Lower lobe of right lung (tissue), 2 donors: Measurements from ENCODE around the gene ACAP1. TPM values are rescaled to one million over a fixed set of nuclear protein-coding genes. Genes with fewer than 3 reads are reported as not detected.

ENCODE experiments used
- ATAC-seq, 2 donors: fragments of 200-7000 bp; cut with Tn5 transposase; one replicate each; pipeline ENCODE4 v1.9.1; 2020 to 2022; ENCODE audit warnings: mild to moderate bottlenecking in 2 of 2, moderate library complexity in 2 of 2
- DNase-seq: peaks from one replicate; pipeline ENCODE4 v3.0.0-alpha.2; 2020
- H3K27ac ChIP-seq: fragments of 200-600 bp; one replicate; pipeline ENCODE4 v1.8.0; 2022
- H3K27me3 ChIP-seq: fragments of 200-600 bp; one replicate; pipeline ENCODE4 v1.8.0; 2022; ENCODE audit warnings: low read depth
- H3K36me3 ChIP-seq: fragments of 200-600 bp; one replicate; pipeline ENCODE4 v1.8.0; 2022; ENCODE audit warnings: mild to moderate bottlenecking
- H3K4me1 ChIP-seq: fragments of 200-600 bp; one replicate; pipeline ENCODE4 v1.8.0; 2022
- H3K4me3 ChIP-seq: fragments of 200-600 bp; one replicate; pipeline ENCODE4 v1.8.0; 2022; ENCODE audit warnings: mild to moderate bottlenecking
- H3K9me3 ChIP-seq: fragments of 200-600 bp; one replicate; pipeline ENCODE4 v1.8.0; 2022
- intact Hi-C: fragments of 100-400 bp; cut with DNase I; formaldehyde crosslinking; loops from one replicate; pipeline ENCODE4 v1.11.0; 2022
- total RNA-seq: library from RNA; stranded (reverse); fragmentation: NEBNext Ultra II Directional; extraction: Animal tissue kit (Norgen Biotek cat#: 25700); gene quantifications from one replicate; pipeline ENCODE4 v1.2.1, GENCODE V29; 2021
- TF ChIP-seq, protein P1 (sequence below): fragments of 200-600 bp; IDR thresholded peaks from one replicate; pipeline ENCODE4 v1.8.0; 2022; ENCODE audit warnings: antibody characterized with exemption, mild to moderate bottlenecking
- donor health status: DM: no; HTN: yes; CAD: no; lungs with severe emphysema.

Gene ACAP1
- total RNA-seq, 1 donor from 2014 or later = 26.5 TPM

DNA sequence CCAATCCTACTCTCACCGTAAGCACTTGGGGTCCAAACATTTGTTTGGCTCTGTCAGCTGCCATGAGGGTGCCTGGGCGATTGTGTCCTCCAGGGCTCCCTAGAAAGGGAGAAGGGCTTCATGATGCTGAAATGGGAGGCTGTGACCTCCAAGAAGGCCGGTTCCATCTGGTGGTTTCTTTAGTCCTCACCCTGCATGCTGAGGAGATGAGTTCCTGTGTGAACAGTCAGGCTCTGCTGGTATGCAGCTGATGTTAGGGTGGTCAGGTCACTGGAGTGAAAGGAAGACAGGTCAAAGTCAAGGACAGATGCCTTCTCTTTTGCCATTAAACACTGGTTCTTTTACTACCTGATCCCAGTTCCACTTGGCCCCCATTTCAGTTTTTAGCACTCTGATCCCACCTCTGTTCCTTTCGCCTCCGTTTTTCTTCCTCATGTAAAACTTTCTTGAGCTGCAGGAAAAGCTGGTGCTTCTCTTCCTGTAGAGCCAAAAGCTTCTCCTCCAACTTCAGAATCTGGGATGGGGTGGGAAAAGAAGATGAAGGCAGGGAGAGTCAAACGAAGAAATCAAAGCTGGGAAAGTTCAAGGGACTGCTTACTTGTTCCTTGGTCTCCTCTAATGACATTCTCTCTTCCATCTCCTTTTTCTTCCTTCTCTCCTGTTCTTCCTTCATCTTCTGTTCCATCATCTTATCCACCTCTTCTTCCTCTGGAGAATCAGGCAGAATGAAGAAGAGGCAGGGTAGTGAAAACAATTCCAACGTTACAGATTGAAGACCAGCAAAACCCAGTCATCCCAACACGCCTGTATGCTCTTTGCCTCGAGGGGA is 22.2 kb upstream of the ACAP1 start:
- Histone ChIP-seq H3K9me3 (no peaks in the 10 kb centered on the region), H3K27ac (peak overlapping the region; percentile 97), H3K4me3 (peak overlapping the region; percentile 92), H3K27me3 (no peaks in the 10 kb centered on the region), H3K36me3 (peaks cover 76% of the 10 kb centered on the region), H3K4me1 (peaks cover 35% of the 10 kb centered on the region)
- ATAC-seq (no peak), DNase-seq (no peak)
- TF ChIP-seq, protein P1, sequence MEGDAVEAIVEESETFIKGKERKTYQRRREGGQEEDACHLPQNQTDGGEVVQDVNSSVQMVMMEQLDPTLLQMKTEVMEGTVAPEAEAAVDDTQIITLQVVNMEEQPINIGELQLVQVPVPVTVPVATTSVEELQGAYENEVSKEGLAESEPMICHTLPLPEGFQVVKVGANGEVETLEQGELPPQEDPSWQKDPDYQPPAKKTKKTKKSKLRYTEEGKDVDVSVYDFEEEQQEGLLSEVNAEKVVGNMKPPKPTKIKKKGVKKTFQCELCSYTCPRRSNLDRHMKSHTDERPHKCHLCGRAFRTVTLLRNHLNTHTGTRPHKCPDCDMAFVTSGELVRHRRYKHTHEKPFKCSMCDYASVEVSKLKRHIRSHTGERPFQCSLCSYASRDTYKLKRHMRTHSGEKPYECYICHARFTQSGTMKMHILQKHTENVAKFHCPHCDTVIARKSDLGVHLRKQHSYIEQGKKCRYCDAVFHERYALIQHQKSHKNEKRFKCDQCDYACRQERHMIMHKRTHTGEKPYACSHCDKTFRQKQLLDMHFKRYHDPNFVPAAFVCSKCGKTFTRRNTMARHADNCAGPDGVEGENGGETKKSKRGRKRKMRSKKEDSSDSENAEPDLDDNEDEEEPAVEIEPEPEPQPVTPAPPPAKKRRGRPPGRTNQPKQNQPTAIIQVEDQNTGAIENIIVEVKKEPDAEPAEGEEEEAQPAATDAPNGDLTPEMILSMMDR = no peak
- intact Hi-C loops = no loop called here

DNA sequence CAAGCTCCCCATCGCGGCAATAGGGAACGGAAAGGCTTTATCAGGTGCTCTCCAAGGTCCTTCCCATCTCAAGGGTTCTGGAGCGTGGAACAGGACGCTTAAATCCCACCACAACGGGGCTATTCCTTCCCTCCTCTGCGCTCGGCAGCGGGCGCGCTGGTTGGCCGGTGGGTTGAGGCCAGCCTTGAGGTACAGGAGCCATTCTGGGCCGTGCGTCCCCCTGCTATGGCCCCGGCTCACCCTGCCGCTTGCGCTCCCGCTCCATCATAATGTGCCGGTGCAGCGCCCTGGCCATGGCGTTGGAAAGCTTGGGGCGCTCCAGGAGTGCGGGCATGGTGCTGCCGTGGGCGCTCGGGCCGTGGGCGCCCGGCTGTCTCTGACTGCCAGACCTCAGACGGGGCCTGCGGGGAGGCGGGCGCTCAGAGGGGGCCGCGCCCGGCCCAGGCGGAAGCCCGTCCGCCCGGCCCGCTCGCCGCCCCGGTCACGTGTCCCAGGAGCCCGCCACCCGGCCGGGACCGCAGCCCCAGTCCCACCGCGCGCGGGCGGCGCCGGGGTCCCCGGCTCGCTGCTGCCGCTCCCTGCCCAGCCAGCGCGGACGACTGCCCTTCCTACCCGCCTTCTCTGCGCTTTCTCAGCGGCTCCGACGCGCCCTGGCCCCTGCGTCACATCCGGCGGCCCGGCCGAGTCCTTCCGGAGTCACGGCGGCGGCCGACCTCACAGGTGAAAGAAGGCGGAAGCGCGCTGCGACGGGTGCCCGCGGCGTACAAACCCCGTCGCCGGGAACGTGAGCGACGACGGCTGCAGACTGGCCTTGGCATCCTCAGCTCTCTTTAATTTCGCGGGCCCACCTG is 21.4 kb upstream of the ACAP1 start, which contains the start of gene GPS2:
Gene GPS2, minus strand, starts transcription at position 642 of the 851 bp plus-strand sequence. Its CDS starts 308 bp downstream, at position 334.
- no peaks in the 10 kb centered on the region for H3K27me3 ChIP-seq
- ATAC-seq (peak; percentile 92 to 94), DNase-seq (peak; percentile 96)
- TF ChIP-seq, protein P1 = no peak
- H3K4me3 ChIP-seq = peak within 1 kb of the TSS; percentile 92
- H3K27ac ChIP-seq = peak within 1 kb of the TSS; percentile 97
- H3K9me3 ChIP-seq = no peaks in the 10 kb centered on the region
- H3K4me1 ChIP-seq = peaks cover 27% of the 10 kb centered on the region
- intact Hi-C loops = no loop called here
- peaks cover 69% of the 10 kb centered on the region for H3K36me3 ChIP-seq

DNA sequence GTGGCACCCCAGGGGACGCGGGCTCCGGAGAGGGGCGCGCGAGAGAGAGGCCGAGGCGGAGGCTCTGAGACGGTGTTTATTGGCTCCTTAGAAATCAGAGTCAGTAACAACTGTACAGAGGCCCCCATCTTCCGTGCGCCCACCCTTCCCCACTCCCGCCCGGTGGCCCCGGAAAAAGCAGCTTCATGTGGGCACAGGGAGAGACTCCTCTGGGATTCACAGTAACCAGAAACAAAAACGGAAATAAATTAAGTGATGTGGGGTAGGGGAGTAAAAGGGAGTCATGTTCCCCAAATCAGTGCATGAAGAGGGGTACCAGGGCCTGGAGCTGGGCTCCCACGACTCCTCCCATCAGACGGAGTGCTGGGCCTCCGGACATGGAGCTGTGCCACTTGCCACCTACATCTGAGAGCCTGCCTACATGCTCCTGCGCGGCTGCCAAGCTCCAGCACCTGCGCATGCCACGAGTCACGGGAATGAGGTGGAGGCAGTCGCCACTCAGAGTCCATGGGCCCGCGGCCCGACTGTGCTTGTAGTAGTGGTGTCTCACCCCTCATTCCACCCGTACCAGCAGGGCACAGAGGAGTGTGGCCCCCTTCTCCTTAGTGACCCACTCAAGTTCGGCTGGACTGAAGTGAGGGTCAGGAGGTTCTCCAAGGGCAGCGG is 20.6 kb upstream of the ACAP1 start:
- TF ChIP-seq, protein P1 = no peak
- peaks cover 69% of the 10 kb centered on the region for H3K36me3 ChIP-seq
- intact Hi-C loops = no loop called here
- H3K4me3 ChIP-seq = peak overlapping the region; percentile 92
- no peaks in the 10 kb centered on the region for H3K27me3 ChIP-seq
- H3K27ac ChIP-seq = peak overlapping the region; percentile 97
- ATAC-seq = peak; percentile 6 to 16
- DNase-seq = no peak
- peaks cover 23% of the 10 kb centered on the region for H3K4me1 ChIP-seq
- no peaks in the 10 kb centered on the region for H3K9me3 ChIP-seq

DNA sequence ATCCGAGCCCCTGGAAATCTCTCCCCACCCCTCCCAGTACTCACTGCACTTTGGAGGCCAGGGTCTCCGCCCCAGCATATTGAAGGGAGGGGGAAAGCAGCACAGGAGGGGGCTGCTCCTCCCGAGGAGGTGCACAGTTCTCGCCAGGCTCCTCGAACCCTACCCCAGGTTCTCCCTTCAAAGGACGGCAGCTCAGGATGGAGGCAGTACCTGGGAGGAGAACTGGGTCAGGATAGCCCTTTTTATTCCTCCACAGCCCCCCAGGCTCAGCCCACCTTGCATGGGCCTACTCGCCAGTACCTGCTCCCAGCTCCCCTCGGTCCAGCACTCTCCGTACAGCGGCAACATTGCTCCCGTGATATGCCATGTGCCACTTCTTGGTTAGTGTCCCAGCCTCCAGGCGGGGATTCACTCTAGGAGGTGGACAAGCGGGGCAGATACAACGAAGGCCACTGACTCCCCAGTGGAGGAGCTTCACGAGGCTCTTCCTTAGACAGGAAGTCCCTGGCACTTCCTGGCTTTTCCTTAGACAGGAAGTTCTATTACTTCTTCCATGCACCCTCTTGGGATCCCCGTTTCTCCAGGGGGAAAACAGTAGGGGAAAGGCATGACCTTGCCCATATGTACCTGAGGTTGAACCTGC is 19.0 kb upstream of the ACAP1 start:
- DNase-seq = no peak
- peaks cover 69% of the 10 kb centered on the region for H3K36me3 ChIP-seq
- TF ChIP-seq, protein P1 = no peak
- no peaks in the 10 kb centered on the region for H3K27me3 ChIP-seq
- intact Hi-C loops = no loop called here
- H3K4me3 ChIP-seq = no peak overlapping the region
- no peaks in the 10 kb centered on the region for H3K9me3 ChIP-seq
- H3K27ac ChIP-seq = no peak overlapping the region
- ATAC-seq = no peak
- peaks cover 23% of the 10 kb centered on the region for H3K4me1 ChIP-seq
